ENCODE results near the gene YIF1B.

The YIF1B gene

DNA sequence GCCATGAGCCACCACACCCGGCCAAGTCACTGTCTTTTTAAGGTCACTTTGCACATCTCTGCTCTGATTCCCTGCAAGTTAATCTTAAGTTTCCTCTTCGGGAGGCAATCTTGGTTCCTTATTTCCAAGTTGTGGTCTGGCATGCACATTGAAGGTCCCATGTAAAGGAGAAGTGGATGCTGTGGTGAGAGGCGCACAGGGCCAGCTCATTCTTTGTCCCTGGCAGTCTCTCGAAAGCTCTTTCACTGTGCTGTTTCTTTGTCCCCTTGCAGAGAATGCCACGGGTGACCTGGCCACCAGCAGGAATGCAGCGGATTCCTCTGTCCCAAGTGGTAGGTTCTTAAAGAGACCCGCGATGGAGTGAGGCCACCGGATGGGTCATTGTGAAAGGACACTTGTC is 28.1 kb downstream of the YIF1B start:
- Histone ChIP-seq H3K27me3 (ENCODE audit: insufficient read depth, low read length) (no peaks in the 10 kb centered on the region), H2AFZ (ENCODE audit: low read depth, low read length) (peak overlapping the region; percentile 7), H3K9me3 (ENCODE audit: low read length) (no peaks in the 10 kb centered on the region), H3K4me1 (ENCODE audit: insufficient read depth, low read length) (peaks cover 27% of the 10 kb centered on the region), H3K4me3 (ENCODE audit: low read length) (no peak overlapping the region), H3K36me3 (ENCODE audit: insufficient read depth, low read length) (no peaks in the 10 kb centered on the region)

DNA sequence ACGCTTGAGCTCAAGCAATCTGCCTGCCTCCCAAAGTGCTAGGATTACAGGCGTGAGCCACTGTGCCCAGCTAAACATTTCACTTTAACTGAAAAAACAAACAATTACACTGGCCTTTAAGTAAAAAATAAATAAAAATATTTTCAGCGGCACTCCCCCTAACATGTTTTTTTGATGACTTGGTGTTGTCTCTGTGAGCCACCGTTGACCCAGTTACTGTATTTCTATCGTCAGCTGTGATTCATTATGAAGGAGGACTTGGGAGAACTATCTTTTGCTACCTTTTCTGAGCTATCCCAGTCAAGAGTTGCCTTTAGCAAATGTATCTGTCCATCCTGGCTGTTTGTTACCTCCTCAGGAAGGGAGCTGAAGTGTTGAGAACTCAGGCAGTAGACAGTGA is 30.2 kb downstream of the YIF1B start:
- Histone ChIP-seq H2AFZ (ENCODE audit: low read depth, low read length) (no peak overlapping the region), H3K36me3 (ENCODE audit: insufficient read depth, low read length) (no peaks in the 10 kb centered on the region)

DNA sequence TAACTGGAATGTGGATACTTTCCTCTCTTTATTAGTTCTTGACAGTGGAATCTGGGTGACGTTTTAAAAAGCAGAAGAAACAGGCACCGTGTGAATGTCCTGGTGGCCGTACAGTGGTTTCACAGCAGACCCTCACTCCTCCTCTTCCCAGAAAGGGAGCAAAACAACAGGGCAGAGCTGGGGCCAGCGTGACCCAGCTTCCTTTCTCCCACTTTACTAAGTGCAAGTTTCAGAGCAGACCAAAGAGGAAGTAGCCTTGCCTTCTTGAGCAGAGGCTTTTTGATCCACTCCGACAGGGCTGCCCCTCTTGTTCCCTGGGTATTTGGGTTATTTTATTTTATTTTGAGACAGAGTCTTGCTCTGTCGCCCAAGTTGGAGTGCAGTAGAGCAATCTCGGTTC is 31.3 kb downstream of the YIF1B start:
- no peak overlapping the region for H3K4me3 ChIP-seq (ENCODE audit: low read length)
- H3K36me3 ChIP-seq (ENCODE audit: insufficient read depth, low read length) = no peaks in the 10 kb centered on the region

More for the DNA sequence above, 30.2 kb downstream of the YIF1B start:
- Histone ChIP-seq H3K4me1 (ENCODE audit: insufficient read depth, low read length) (peaks cover 27% of the 10 kb centered on the region), H3K9me3 (ENCODE audit: low read length) (no peaks in the 10 kb centered on the region), H3K4me3 (ENCODE audit: low read length) (no peak overlapping the region), H3K27me3 (ENCODE audit: insufficient read depth, low read length) (no peaks in the 10 kb centered on the region)

DNA sequence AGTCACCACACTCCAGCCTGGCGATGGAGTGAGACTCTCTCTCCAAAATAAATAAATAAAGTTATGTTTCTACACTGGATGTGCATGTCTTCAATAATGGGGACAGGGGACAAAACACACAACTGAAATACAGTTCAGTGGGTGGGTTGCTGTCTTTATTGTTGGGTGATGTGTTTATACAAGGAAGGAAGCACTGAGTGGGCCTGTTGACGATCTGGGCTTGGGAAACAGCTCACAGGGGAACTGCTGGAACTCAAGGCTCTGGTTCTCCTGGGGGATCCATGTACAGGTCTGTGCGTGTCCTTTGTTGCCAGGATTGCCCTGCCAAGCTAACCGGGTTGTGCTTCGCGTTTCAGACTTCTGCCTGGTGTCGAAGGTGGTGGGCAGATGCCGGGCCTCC is 32.5 kb downstream of the YIF1B start:
- no peak overlapping the region for H2AFZ ChIP-seq (ENCODE audit: low read depth, low read length)
- peaks cover 20% of the 10 kb centered on the region for H3K4me1 ChIP-seq (ENCODE audit: insufficient read depth, low read length)
- H3K9me3 ChIP-seq (ENCODE audit: low read length) = no peaks in the 10 kb centered on the region
- no peaks in the 10 kb centered on the region for H3K36me3 ChIP-seq (ENCODE audit: insufficient read depth, low read length)
- H3K27me3 ChIP-seq (ENCODE audit: insufficient read depth, low read length) = no peaks in the 10 kb centered on the region
- H3K4me3 ChIP-seq (ENCODE audit: low read length) = no peak overlapping the region

More for the DNA sequence above, 31.3 kb downstream of the YIF1B start:
- H3K9me3 ChIP-seq (ENCODE audit: low read length) = no peaks in the 10 kb centered on the region
- no peaks in the 10 kb centered on the region for H3K27me3 ChIP-seq (ENCODE audit: insufficient read depth, low read length)
- H2AFZ ChIP-seq (ENCODE audit: low read depth, low read length) = no peak overlapping the region
- peaks cover 19% of the 10 kb centered on the region for H3K4me1 ChIP-seq (ENCODE audit: insufficient read depth, low read length)

- Histone ChIP-seq H3K4me3 (ENCODE audit: low read length) (no peak overlapping the region), H3K9me3 (ENCODE audit: low read length) (no peaks in the 10 kb centered on the region), H3K4me1 (ENCODE audit: insufficient read depth, low read length) (peaks cover 17% of the 10 kb centered on the region), H3K27me3 (ENCODE audit: insufficient read depth, low read length) (no peaks in the 10 kb centered on the region), H3K36me3 (ENCODE audit: insufficient read depth, low read length) (no peaks in the 10 kb centered on the region), H2AFZ (ENCODE audit: low read depth, low read length) (no peak overlapping the region)
Measured at GRCh38 chr19:38281811-38282566, 33.8 kb downstream of the YIF1B start.

DNA sequence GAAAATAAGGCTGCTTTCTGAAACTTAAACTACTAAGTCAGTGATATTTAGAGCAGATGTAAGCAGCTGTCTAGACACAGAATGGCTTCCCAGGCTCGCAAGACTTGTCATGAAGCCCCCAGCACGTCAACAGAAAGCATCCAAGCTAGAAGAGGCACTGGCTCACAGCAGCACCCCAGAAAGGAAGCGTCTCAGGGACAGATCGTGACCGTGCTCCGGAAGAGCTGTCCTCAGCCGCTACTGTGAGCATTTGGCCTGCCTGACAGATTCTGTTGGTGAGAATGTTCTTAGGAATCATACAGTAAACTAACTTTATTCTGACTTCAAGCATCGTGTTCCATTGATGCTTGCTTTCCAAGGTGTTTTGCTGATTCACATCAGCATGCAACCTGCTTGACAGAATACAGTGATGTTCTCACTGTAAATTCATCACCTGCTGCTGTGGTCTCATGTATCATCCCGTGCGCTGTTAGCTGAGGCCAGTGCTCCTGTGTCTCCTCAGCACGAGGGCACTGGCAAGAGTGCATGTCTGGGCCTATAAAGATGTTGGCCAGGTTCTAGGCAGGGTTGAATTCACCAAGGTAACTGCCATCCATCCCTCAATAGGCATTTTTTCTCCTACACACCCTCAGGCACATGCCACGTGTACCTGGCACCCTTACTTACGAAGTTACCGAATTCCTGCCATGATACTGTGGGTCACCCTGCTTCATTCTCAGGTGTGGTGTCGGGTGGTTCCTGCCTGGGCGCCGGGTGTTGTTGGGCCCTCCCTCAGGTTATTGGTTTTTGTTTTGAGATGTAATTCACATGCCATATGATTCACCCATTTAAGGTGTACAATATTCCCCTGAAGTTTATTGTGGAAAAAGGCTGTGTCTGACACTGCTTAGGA is 35.5 kb downstream of the YIF1B start:
- Histone ChIP-seq H2AFZ (ENCODE audit: low read depth, low read length) (no peak overlapping the region), H3K27me3 (ENCODE audit: insufficient read depth, low read length) (no peaks in the 10 kb centered on the region), H3K4me1 (ENCODE audit: insufficient read depth, low read length) (peaks cover 17% of the 10 kb centered on the region), H3K4me3 (ENCODE audit: low read length) (no peak overlapping the region), H3K9me3 (ENCODE audit: low read length) (no peaks in the 10 kb centered on the region), H3K36me3 (ENCODE audit: insufficient read depth, low read length) (no peaks in the 10 kb centered on the region)

GRCh38 chr19:38278751-38279150 is 37.0 kb downstream of the YIF1B start:
- H3K9me3 ChIP-seq (ENCODE audit: low read length) = no peaks in the 10 kb centered on the region
- H3K36me3 ChIP-seq (ENCODE audit: insufficient read depth, low read length) = no peaks in the 10 kb centered on the region
- no peak overlapping the region for H2AFZ ChIP-seq (ENCODE audit: low read depth, low read length)
- no peaks in the 10 kb centered on the region for H3K27me3 ChIP-seq (ENCODE audit: insufficient read depth, low read length)
- peaks cover 17% of the 10 kb centered on the region for H3K4me1 ChIP-seq (ENCODE audit: insufficient read depth, low read length)
- H3K4me3 ChIP-seq (ENCODE audit: low read length) = no peak overlapping the region

GRCh38 chr19:38277969-38278680 is 37.6 kb downstream of the YIF1B start:
- Histone ChIP-seq H3K36me3 (ENCODE audit: insufficient read depth, low read length) (no peaks in the 10 kb centered on the region), H3K4me3 (ENCODE audit: low read length) (no peak overlapping the region), H3K27me3 (ENCODE audit: insufficient read depth, low read length) (no peaks in the 10 kb centered on the region), H2AFZ (ENCODE audit: low read depth, low read length) (no peak overlapping the region), H3K4me1 (ENCODE audit: insufficient read depth, low read length) (peaks cover 17% of the 10 kb centered on the region), H3K9me3 (ENCODE audit: low read length) (no peaks in the 10 kb centered on the region)

- Histone ChIP-seq H2AFZ (ENCODE audit: low read depth, low read length) (no peak overlapping the region), H3K36me3 (ENCODE audit: insufficient read depth, low read length) (no peaks in the 10 kb centered on the region), H3K27me3 (ENCODE audit: insufficient read depth, low read length) (no peaks in the 10 kb centered on the region), H3K4me3 (ENCODE audit: low read length) (no peak overlapping the region), H3K4me1 (ENCODE audit: insufficient read depth, low read length) (peaks cover 17% of the 10 kb centered on the region), H3K9me3 (ENCODE audit: low read length) (no peaks in the 10 kb centered on the region)
Measured at GRCh38 chr19:38277549-38277948, 38.2 kb downstream of the YIF1B start.

- Histone ChIP-seq H3K4me1 (ENCODE audit: insufficient read depth, low read length) (peaks cover 17% of the 10 kb centered on the region), H3K27me3 (ENCODE audit: insufficient read depth, low read length) (no peaks in the 10 kb centered on the region), H2AFZ (ENCODE audit: low read depth, low read length) (no peak overlapping the region), H3K36me3 (ENCODE audit: insufficient read depth, low read length) (no peaks in the 10 kb centered on the region), H3K4me3 (ENCODE audit: low read length) (no peak overlapping the region), H3K9me3 (ENCODE audit: low read length) (no peaks in the 10 kb centered on the region)
Measured at GRCh38 chr19:38276942-38277517, 38.7 kb downstream of the YIF1B start.

GRCh38 chr19:38274739-38275138 is 41.0 kb downstream of the YIF1B start:
- Histone ChIP-seq H2AFZ (ENCODE audit: low read depth, low read length) (no peak overlapping the region), H3K4me3 (ENCODE audit: low read length) (no peak overlapping the region), H3K36me3 (ENCODE audit: insufficient read depth, low read length) (no peaks in the 10 kb centered on the region), H3K4me1 (ENCODE audit: insufficient read depth, low read length) (peaks cover 19% of the 10 kb centered on the region), H3K9me3 (ENCODE audit: low read length) (no peaks in the 10 kb centered on the region), H3K27me3 (ENCODE audit: insufficient read depth, low read length) (no peaks in the 10 kb centered on the region)

DNA sequence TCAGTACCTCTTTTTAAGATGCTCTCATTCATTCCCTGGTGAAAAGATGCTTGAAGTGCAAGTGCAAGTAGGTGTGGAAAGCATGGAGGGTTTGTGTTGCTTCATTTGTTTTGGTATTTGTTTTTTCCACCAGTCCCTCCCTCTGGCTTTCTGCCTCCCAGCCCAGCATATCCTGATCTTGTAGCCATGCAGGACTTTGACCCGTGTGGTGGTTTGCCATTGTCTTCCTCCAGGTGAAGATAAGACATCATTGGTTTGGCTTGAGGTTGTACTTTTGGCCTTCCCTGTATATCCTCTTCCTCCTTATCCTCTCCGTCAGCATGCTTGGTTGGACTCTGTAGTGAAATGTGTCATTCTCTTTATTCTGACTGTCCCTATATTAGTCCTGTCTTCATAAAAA is 42.2 kb downstream of the YIF1B start:
- Histone ChIP-seq H3K4me1 (ENCODE audit: insufficient read depth, low read length) (peaks cover 14% of the 10 kb centered on the region), H2AFZ (ENCODE audit: low read depth, low read length) (no peak overlapping the region), H3K27me3 (ENCODE audit: insufficient read depth, low read length) (no peaks in the 10 kb centered on the region), H3K36me3 (ENCODE audit: insufficient read depth, low read length) (no peaks in the 10 kb centered on the region), H3K4me3 (ENCODE audit: low read length) (no peak overlapping the region), H3K9me3 (ENCODE audit: low read length) (no peaks in the 10 kb centered on the region)
